Measurements from ENCODE around the gene ELP1. TPM values are rescaled to one million over a fixed set of nuclear protein-coding genes. Genes with fewer than 3 reads are reported as not detected.

The ELP1 gene
- total and polyA plus RNA-seq, 4 donors, result 9.3 to 27.7 (median 16.4) TPM

GRCh38 chr9:108950168-108950567, 16.2 kb upstream of the ELP1 start:
- H3K9me3 ChIP-seq (ENCODE audit: control insufficient read depth in 4 of 4, low read length in 3 of 4), result no peaks in the 10 kb centered on the region
- no peak overlapping the region for H3K4me3 ChIP-seq (ENCODE audit: low read depth in 1 of 3, low read length in 3 of 3)
- H3K36me3 ChIP-seq (ENCODE audit: control insufficient read depth in 4 of 4, insufficient read depth in 3 of 4, low read depth in 1 of 4, low read length in 3 of 4), result no peaks in the 10 kb centered on the region
- TF ChIP-seq FOXA2 (IDR thresholded peaks at IDR 0.05) (no peak), GABPA (IDR thresholded peaks at IDR 0.05 in 1 of 2, conservative IDR thresholded peaks at IDR 0.05 in 1 of 2) (no peak), YY1 (IDR thresholded peaks at IDR 0.05) (no peak), HNF4A (conservative IDR thresholded peaks at IDR 0.05) (no peak), EGR1 (IDR thresholded peaks at IDR 0.05; ENCODE audit: low read depth in 2 of 2) (no peak), TAF1 (conservative IDR thresholded peaks at IDR 0.05) (no peak), FOXA1 (IDR thresholded peaks at IDR 0.05) (no peak), RXRA (IDR thresholded peaks at IDR 0.05) (no peak), SP1 (IDR thresholded peaks at IDR 0.05) (no peak), CTCF (IDR thresholded peaks at IDR 0.05; ENCODE audit: low read depth, low read length, missing input control) (no peak), ATF3 (IDR thresholded peaks at IDR 0.05) (no peak), NR2F2 (IDR thresholded peaks at IDR 0.05) (no peak)
- TF ChIP-seq, protein P1, sequence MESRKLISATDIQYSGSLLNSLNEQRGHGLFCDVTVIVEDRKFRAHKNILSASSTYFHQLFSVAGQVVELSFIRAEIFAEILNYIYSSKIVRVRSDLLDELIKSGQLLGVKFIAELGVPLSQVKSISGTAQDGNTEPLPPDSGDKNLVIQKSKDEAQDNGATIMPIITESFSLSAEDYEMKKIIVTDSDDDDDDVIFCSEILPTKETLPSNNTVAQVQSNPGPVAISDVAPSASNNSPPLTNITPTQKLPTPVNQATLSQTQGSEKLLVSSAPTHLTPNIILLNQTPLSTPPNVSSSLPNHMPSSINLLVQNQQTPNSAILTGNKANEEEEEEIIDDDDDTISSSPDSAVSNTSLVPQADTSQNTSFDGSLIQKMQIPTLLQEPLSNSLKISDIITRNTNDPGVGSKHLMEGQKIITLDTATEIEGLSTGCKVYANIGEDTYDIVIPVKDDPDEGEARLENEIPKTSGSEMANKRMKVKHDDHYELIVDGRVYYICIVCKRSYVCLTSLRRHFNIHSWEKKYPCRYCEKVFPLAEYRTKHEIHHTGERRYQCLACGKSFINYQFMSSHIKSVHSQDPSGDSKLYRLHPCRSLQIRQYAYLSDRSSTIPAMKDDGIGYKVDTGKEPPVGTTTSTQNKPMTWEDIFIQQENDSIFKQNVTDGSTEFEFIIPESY (IDR thresholded peaks at IDR 0.05), result no peak
- H3K9ac ChIP-seq (ENCODE audit: low read depth in 1 of 2, low read length in 2 of 2), result no peak overlapping the region
- no peaks in the 10 kb centered on the region for H3K27me3 ChIP-seq (ENCODE audit: control insufficient read depth in 4 of 4, insufficient read depth in 4 of 4, low read length in 3 of 4)
- 89% methylated on average over 1 of the region's 1 CpG for WGBS
- no peak overlapping the region for H3K27ac ChIP-seq (ENCODE audit: low read depth in 1 of 2, low read length in 2 of 2)
- no peak for DNase-seq (ENCODE audit: low spot score)
- no peaks in the 10 kb centered on the region for H3K4me1 ChIP-seq (ENCODE audit: control insufficient read depth in 4 of 4, insufficient read depth in 4 of 4, low read length in 3 of 4)

- DNase-seq (ENCODE audit: low spot score), result no peak
- H3K9ac ChIP-seq (ENCODE audit: low read depth in 1 of 2, low read length in 2 of 2), result no peak overlapping the region
- H3K4me3 ChIP-seq (ENCODE audit: low read depth in 1 of 3, low read length in 3 of 3), result no peak overlapping the region
- no peak overlapping the region for H3K27ac ChIP-seq (ENCODE audit: low read depth in 1 of 2, low read length in 2 of 2)
- no peaks in the 10 kb centered on the region for H3K27me3 ChIP-seq (ENCODE audit: control insufficient read depth in 4 of 4, insufficient read depth in 4 of 4, low read length in 3 of 4)
- peaks cover 0 to 5% (median 5%) of the 10 kb centered on the region in 4 donors for H3K4me1 ChIP-seq (ENCODE audit: control insufficient read depth in 4 of 4, insufficient read depth in 4 of 4, low read length in 3 of 4)
- H3K9me3 ChIP-seq (ENCODE audit: control insufficient read depth in 4 of 4, low read length in 3 of 4), result no peaks in the 10 kb centered on the region
- H3K36me3 ChIP-seq (ENCODE audit: control insufficient read depth in 4 of 4, insufficient read depth in 3 of 4, low read depth in 1 of 4, low read length in 3 of 4), result peaks cover 2 to 19% (median 8%) of the 10 kb centered on the region in 4 donors
- WGBS, result 88% methylated on average over 4 of the region's 4 CpGs
- TF ChIP-seq ATF3 (IDR thresholded peaks at IDR 0.05), result no peak
- no peak for TF ChIP-seq JUND (IDR thresholded peaks at IDR 0.05)
Observed at GRCh38 chr9:108939975-108940374, 6.1 kb upstream of the ELP1 start.
